HuH-7 (cell line): ENCODE data around the gene TBCB.

ENCODE experiments used
- DNase-seq: peaks from one replicate; pipeline ENCODE4 v3.0.0; 2011; ENCODE audit warnings: low spot score

The TBCB gene

DNA sequence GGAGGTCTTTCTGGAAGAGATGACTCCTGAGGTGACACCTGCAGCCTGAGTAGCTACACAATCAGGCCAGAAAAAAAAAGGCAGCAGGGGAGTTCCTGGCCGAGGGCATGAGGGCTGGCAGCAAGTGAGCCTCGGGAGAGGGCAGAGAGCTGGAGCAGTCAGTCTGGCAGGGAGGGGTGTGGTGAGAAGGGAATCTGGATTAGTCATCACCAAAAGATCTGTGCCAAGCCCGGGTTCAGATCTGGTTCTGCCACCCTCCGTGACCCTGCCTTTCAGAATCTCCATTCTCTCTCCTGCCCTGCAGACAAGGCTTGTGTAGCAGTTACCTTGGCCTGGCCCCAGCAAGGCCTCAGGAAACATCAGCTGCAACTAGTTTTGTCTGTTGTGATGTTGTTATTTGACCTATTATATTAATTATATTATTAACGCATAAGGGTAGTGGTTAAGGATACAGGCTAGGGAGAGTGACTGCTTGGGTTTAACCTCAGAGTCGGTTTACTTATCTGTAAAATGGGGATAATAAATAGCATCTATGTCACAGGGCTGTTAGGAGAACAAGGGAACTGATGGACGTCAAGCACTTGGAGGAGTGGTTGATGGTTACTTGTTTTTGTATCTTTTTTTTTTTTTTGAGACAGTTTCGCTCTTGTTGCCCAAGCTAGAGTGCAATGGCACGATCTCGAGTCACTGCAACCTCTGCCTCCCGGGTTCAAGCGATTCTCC is 21.9 kb downstream of the TBCB start:
- no peak for DNase-seq

GRCh38 chr19:36139120-36139472 is 23.8 kb downstream of the TBCB start:
- no peak for DNase-seq

GRCh38 chr19:36139473-36140303 is 24.4 kb downstream of the TBCB start, which contains the start of gene CAPNS1:
Gene CAPNS1, plus strand, starts transcription at chr19:36140066. Its CDS starts 946 bp downstream, at chr19:36141012.
- DNase-seq: peak; percentile 99

DNA sequence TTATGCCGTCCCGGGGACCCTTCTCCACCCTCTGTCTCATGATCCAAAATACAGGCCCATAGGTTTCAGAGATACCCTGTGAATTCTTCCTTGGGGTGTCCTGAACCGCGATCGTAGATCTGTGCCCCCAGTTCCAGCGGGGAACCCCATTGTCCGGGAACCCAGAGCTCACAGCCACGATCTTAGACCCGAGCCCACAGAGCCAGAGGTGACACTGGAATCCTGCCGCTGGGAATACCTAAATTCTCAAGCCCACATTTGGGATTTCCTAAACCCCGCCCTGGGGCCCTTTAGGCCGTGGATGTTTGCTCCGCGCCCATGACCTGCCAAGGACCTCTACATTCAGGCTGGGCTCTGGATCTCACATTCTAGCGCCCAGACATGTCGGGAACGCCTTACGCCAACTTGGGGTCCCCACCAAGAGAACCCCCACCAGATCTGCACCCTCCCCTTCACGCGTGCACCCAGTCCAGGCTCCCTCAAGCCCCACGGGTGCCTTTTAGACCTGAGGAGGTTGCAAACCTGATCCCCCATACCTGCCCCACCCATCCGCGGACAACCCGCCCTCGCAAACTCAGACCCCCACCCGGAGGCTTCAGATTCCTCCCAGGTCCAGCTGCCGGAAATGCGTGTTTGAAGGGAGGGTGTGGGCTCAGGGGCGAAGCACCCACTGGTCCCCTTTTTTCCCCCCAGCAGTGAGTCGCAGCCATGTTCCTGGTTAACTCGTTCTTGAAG is 25.2 kb downstream of the TBCB start:
- peak; percentile 80 for DNase-seq

DNA sequence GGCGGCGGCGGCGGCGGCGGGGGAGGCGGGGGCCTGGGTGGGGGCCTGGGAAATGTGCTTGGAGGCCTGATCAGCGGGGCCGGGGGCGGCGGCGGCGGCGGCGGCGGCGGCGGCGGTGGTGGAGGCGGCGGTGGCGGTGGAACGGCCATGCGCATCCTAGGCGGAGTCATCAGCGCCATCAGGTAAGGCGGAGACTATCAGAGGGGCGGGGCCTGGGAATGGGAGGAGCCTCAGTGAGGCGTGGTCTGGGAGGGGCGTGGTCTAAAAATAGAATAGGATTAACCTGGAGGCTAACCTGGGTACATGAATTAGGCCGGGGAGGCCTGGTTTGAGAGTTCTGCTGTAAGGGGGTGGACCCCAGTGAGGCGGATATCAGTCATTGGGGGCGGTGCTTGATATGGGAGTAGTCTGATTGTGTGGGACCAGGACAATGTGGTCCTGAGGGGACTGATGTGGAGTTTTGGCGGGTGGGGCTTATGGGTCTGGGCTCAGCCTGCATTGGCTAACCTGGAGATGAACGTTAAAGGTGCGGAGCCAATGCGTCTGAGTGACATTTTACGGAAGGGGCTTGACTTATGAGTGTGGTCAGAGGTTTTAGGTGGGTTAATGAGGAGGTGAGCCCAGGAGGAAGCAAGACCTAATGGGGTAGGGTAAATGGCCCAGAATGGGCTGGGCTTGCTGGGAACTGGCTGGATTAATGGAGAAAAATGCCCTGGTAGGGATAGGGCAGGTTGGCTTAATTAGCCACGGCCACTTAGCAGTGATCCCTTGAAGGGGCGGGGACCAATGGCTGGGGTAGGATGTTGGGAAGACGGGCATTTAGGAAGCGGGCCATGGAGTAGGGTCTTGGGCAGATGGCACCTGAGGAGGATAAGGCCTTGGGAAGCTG is 26.0 kb downstream of the TBCB start:
- peak; percentile 94 for DNase-seq

DNA sequence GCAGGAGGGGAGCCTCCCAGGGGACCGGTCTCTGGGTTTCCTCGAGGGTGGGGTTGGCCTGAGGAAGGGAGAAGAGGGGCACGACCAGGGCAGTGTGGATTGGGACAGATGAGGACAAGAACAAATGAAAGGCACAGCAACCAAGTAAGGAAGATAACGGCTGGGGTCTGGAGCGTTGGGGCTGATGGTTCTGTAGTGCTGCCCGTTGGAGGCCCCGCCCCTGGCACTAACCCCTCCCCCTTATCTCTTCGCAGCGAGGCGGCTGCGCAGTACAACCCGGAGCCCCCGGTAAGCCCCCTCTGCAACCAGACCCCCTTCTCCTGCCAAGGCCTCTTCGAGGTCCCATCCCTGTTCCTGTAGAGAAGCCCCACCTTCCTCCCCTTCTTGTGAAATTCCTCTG is 26.8 kb downstream of the TBCB start:
- no peak for DNase-seq

GRCh38 chr19:36142496-36142895 is 27.2 kb downstream of the TBCB start:
- no peak for DNase-seq

DNA sequence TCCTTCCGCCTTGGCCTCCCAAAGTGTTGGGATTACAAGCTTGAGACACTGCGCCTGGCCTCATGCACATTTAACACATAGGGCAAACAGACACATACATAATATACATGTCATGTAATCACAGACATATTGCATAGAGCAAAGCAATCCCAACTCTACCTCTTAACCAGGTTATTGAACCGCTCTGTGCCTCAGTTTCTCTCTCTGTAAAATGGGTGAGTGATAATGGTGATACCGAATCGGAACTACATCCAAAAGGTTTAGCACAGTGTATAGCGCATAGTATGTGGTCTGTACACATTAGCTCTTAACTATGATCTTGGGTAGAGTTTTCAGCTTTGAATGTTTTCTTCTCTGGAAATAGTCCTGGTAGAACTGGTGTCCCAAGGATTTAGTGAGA is 29.4 kb downstream of the TBCB start:
- DNase-seq: no peak

DNA sequence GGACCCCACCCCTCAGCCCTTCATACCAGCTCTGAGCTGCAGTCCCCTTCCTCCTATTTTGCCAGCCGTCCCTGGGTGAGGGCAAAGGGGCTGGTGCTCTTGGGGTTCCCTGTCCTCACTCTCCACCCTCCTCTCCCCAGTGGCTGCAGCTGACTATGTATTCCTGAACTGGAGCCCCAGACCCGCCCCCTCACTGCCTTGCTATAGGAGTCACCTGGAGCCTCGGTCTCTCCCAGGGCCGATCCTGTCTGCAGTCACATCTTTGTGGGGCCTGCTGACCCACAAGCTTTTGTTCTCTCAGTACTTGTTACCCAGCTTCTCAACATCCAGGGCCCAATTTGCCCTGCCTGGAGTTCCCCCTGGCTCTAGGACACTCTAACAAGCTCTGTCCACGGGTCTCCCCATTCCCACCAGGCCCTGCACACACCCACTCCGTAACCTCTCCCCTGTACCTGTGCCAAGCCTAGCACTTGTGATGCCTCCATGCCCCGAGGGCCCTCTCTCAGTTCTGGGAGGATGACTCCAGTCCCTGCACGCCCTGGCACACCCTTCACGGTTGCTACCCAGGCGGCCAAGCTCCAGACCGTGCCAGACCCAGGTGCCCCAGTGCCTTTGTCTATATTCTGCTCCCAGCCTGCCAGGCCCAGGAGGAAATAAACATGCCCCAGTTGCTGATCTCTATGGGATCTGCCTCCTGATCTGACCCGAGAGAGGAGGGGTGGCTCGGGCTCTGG is 34.6 kb downstream of the TBCB start:
- no peak for DNase-seq

- DNase-seq: no peak
Observed at GRCh38 chr19:36150586-36150985, 35.3 kb downstream of the TBCB start.

- no peak for DNase-seq
Observed at GRCh38 chr19:36151144-36152018, 36.1 kb downstream of the TBCB start.

DNA sequence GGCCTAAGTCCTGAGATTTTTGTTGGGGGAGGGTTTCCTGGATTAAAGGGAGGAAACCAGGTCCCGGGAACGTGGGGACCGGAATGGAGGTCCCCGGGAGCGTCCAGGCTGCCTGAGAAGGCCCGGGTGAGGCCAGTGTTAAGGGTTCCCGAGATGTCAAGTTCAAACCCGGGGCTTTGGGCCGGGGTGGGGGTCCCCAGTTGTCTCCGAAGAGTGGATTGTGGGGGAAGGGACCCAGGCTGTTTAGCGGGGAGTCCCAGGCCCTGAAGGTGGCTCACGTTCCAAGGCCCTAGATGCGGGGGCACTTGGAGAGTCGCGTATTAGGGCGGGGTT is 36.7 kb downstream of the TBCB start:
- no peak for DNase-seq

GRCh38 chr19:36152352-36153091 is 37.3 kb downstream of the TBCB start, which contains the start of gene COX7A1:
Gene COX7A1, minus strand, starts transcription at chr19:36152447. Its CDS starts 40 bp downstream, at chr19:36152407.
- DNase-seq: no peak

GRCh38 chr19:36153126-36153525 is 37.9 kb downstream of the TBCB start:
- DNase-seq: no peak

- DNase-seq: no peak
Observed at GRCh38 chr19:36160821-36161596, 45.7 kb downstream of the TBCB start.

DNA sequence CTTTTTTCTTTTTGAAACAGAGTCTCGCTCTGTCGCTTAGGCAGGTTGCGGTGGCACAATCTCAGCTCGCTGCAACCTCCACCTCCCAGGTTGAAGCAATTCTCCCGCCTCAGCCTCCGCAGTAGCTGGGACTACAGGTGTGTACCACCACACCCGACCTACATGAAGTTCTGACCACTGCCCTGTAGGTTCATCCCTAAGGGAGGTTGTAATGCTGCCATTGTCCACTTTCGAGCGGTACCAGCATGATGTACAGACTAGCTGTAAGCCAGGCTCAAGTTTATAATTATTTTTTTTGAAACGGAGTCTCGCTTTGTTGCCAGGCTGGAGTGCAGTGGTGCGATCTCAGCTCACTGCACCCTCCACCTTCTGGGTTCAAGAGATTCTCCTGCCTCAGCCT is 48.5 kb downstream of the TBCB start:
- DNase-seq: no peak

- no peak for DNase-seq
Observed at GRCh38 chr19:36169084-36169760, 54.0 kb downstream of the TBCB start.

- DNase-seq: no peak
Observed at GRCh38 chr19:36172852-36173251, 57.6 kb downstream of the TBCB start.
